K562 (cell line): Measurements from ENCODE around the gene PMPCB. TPM values are rescaled to one million over a fixed set of nuclear protein-coding genes. Genes with fewer than 3 reads are reported as not detected.

ENCODE experiments used
- ADNP ChIP-seq: fragments of 200-800 bp; sonication (Bioruptor generic); IDR thresholded peaks from 2 replicates; pipeline ENCODE4 v1.6.1; 2016; ENCODE audit warnings: missing genetic modification characterization, missing compliant biosample characterization
- CBFA2T3 ChIP-seq: fragments of 450-650 bp; IDR thresholded peaks from 2 replicates; pipeline ENCODE4 v1.6.1; 2017
- CHCHD3 ChIP-seq: fragments of 250-450 bp; sonication (Bioruptor Pico); IDR thresholded peaks from 2 replicates; pipeline ENCODE4 v2.1.2; 2022; ENCODE audit warnings: mild to moderate bottlenecking
- DPF2 ChIP-seq: fragments of 450-650 bp; IDR thresholded peaks from 2 replicates; pipeline ENCODE4 v1.6.1; 2016
- E4F1 ChIP-seq: fragments of 250-450 bp; sonication (Bioruptor Pico); IDR thresholded peaks from 2 replicates; pipeline ENCODE4 v1.5.0; 2021; ENCODE audit warnings: mild to moderate bottlenecking, borderline replicate concordance
- HDAC8 ChIP-seq: fragments of 450-650 bp; IDR thresholded peaks from 2 replicates; pipeline ENCODE4 v1.6.1; 2016; ENCODE audit warnings: mild to moderate bottlenecking, missing genetic modification characterization, moderate library complexity, missing compliant biosample characterization
- HNRNPH1 ChIP-seq: fragments of 200-400 bp; formaldehyde crosslinking; optimal IDR thresholded peaks from 2 replicates; pipeline ENCODE3; 2017; ENCODE audit warnings: low read depth, mild to moderate bottlenecking, low read length, moderate library complexity
- KAT7 ChIP-seq: sonication (generic); formaldehyde crosslinking; IDR thresholded peaks from 2 replicates; pipeline ENCODE4 v1.8.0; 2022; ENCODE audit warnings: missing genetic modification reagents, mild to moderate bottlenecking, borderline replicate concordance
- MCM7 ChIP-seq, 2 experiments: fragments of 450-650 bp; IDR thresholded peaks; 2 replicates each; pipeline ENCODE4 v1.6.1; 2016 to 2018
- MYBL2 ChIP-seq, 2 experiments: fragments of 450-650 bp in 1 of 2; sonication (generic) in 1 of 2; formaldehyde crosslinking in 1 of 2; IDR thresholded peaks; 2 replicates each; pipeline versions ENCODE4 v1.6.1 to v1.8.1; 2017 to 2022; ENCODE audit warnings: borderline replicate concordance in 1 of 2, inconsistent platforms in 1 of 2, low read depth in 1 of 2, mild to moderate bottlenecking in 1 of 2, missing genetic modification reagents in 1 of 2, moderate library complexity in 1 of 2
- NFIC ChIP-seq: fragments of 450-650 bp; IDR thresholded peaks from 2 replicates; pipeline ENCODE4 v1.6.1; 2017; ENCODE audit warnings: mild to moderate bottlenecking, inconsistent platforms
- NFIX ChIP-seq: fragments of 250-450 bp; sonication (Bioruptor Pico); IDR thresholded peaks from 2 replicates; pipeline ENCODE4 v1.4.0; 2020; ENCODE audit warnings: low read depth, mild to moderate bottlenecking, moderate library complexity
- NR2F6 ChIP-seq: fragments of 450-650 bp; formaldehyde crosslinking; IDR thresholded peaks from 2 replicates; pipeline ENCODE4 v1.4.0; 2020; ENCODE audit warnings: mild to moderate bottlenecking
- PHB ChIP-seq: fragments of 250-450 bp; sonication (Bioruptor Pico); IDR thresholded peaks from 2 replicates; pipeline ENCODE4 v1.5.0; 2021
- RBM17 ChIP-seq: fragments of 200-400 bp; formaldehyde crosslinking; IDR thresholded peaks from 2 replicates; pipeline ENCODE4 v1.6.1; 2017; ENCODE audit warnings: low read depth, mild to moderate bottlenecking, low read length, borderline replicate concordance
- RNF2 ChIP-seq: sonication (generic); IDR thresholded peaks from 2 replicates; pipeline ENCODE4 v1.6.1; 2016
- ZC3H8 ChIP-seq: fragments of 450-650 bp; IDR thresholded peaks from 2 replicates; pipeline ENCODE4 v1.6.1; 2017
- ZFP91 ChIP-seq: sonication (generic); formaldehyde crosslinking; IDR thresholded peaks from 2 replicates; pipeline ENCODE4 v1.8.0; 2022; ENCODE audit warnings: mild to moderate bottlenecking, missing genetic modification reagents
- ZNF133 ChIP-seq: fragments of 250-450 bp; sonication (Bioruptor Pico); IDR thresholded peaks from 2 replicates; pipeline ENCODE4 v1.4.0; 2020; ENCODE audit warnings: mild to moderate bottlenecking
- ZNF277 ChIP-seq: fragments of 250-450 bp; sonication (Bioruptor Pico); IDR thresholded peaks from 2 replicates; pipeline ENCODE4 v1.8.0; 2022; ENCODE audit warnings: inconsistent platforms, mild to moderate bottlenecking, moderate library complexity, borderline replicate concordance
- ZNF384 ChIP-seq: IDR thresholded peaks from 2 replicates; pipeline ENCODE4 v1.6.1; 2012; ENCODE audit warnings: low read depth, low read length, improper control_type of control experiment
- polyA plus RNA-seq, 8 experiments: library from polyadenylated mRNA; depleted of rRNA in 4 of 8; stranded (reverse) in 5 of 8; unstranded in 3 of 8; fragments of >200 nt; fragmentation: Nextera tagmentation in 2 of 8; fragmentation: Illumina TruSeq in 1 of 8; extraction: Ambion mirVana in 2 of 8; extraction: Trizol in 1 of 8; gene quantifications; 2 replicates each; pipeline versions ENCODE4 v1.2.1 to v1.2.3, GENCODE V29; 2011 to 2014; ENCODE audit warnings: inconsistent platforms in 1 of 8, missing spikeins in 1 of 8
- total RNA-seq, 7 experiments: library from RNA; depleted of rRNA in 6 of 7; stranded (reverse); fragments of >200 nt in 6 of 7; fragmentation: Illumina TruSeq in 2 of 7; extraction: Trizol in 2 of 7; gene quantifications; 2 replicates each; pipeline versions ENCODE4 v1.2.1 to v1.2.3, GENCODE V29; 2011 to 2021; ENCODE audit warnings: low replicate concordance in 1 of 7
- TF ChIP-seq, protein P1 (sequence below): fragments of 450-650 bp; IDR thresholded peaks from 2 replicates; pipeline ENCODE4 v1.7.1; 2018; ENCODE audit warnings: mild to moderate bottlenecking, low read depth; ENCODE audit not compliant: partially characterized antibody

Gene PMPCB
- total and polyA plus RNA-seq, 9 of the 15 experiments (the other 6 are each of a cell fraction or from before 2014, with no cell fraction given) = 61.2 to 209 (median 105) TPM

DNA sequence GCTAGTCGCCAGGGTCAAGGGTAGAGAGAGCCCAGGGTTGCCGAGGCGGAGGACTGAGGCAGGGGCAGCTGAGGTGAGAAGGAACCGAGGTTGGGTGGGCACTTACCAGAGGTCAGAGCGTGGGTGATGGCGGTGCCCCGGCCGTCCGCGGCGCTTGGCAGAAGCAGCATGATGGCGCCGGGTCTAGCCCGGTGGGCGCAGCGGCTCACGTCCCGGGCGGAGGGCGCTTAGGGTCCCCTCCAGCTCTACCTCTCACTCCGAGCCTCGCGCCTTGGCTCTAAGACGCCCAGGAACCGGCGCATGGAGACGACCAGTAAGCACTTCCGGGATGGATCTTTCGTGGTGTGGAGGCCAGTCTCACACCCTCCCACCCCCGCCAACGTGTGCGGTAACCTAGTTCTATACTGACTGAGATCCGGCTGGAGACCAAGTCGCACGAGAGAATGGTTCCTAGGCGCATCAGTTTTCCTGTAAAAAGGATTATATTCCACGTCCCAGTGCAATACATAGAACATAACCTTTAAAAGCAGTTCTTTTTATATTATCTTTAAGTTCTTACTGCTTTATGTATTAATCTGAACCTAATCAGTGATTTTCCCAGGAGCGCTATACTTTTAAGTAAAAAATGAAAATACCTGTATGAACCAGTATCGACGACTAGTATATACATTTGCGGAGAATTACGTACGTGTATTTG lies 47.4 kb downstream of the PMPCB start, which contains the start of gene DNAJC2 (continued):
- TF ChIP-seq, protein P1, sequence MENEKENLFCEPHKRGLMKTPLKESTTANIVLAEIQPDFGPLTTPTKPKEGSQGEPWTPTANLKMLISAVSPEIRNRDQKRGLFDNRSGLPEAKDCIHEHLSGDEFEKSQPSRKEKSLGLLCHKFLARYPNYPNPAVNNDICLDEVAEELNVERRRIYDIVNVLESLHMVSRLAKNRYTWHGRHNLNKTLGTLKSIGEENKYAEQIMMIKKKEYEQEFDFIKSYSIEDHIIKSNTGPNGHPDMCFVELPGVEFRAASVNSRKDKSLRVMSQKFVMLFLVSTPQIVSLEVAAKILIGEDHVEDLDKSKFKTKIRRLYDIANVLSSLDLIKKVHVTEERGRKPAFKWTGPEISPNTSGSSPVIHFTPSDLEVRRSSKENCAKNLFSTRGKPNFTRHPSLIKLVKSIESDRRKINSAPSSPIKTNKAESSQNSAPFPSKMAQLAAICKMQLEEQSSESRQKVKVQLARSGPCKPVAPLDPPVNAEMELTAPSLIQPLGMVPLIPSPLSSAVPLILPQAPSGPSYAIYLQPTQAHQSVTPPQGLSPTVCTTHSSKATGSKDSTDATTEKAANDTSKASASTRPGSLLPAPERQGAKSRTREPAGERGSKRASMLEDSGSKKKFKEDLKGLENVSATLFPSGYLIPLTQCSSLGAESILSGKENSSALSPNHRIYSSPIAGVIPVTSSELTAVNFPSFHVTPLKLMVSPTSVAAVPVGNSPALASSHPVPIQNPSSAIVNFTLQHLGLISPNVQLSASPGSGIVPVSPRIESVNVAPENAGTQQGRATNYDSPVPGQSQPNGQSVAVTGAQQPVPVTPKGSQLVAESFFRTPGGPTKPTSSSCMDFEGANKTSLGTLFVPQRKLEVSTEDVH = peak; percentile 81
- no peak for TF ChIP-seq ZC3H8
- TF ChIP-seq ZFP91 (CRISPR knock-in tag) = no peak; the same call in 1 of the 2 replicates
- TF ChIP-seq HDAC8 (tag) = no peak; the same call in 1 of the 2 replicates
- no peak for TF ChIP-seq KAT7 (CRISPR knock-in tag)
- TF ChIP-seq NFIC = peak; percentile 63
- no peak for TF ChIP-seq RBM17
- TF ChIP-seq PHB = no peak
- TF ChIP-seq ZNF133 (CRISPR knock-in tag) = no peak
- peak; percentile 34; the same call in 1 of the 2 replicates for TF ChIP-seq ZNF384
- TF ChIP-seq E4F1 (CRISPR knock-in tag) = no peak
- TF ChIP-seq MCM7 (IDR thresholded peaks at IDR 0.05) = no peak
- TF ChIP-seq HNRNPH1 = no peak
- TF ChIP-seq MYBL2 (IDR thresholded peaks at IDR 0.05; ENCODE audit: low read depth) = peak; percentile 45
- TF ChIP-seq MYBL2 (CRISPR knock-in tag; IDR thresholded peaks at IDR 0.05; ENCODE audit: borderline replicate concordance) = no peak
- TF ChIP-seq ADNP (tag) = no peak
- TF ChIP-seq NFIX = no peak
- peak; percentile 96 for TF ChIP-seq RNF2
- no peak for TF ChIP-seq ZNF277 (CRISPR knock-in tag)
- TF ChIP-seq DPF2 = 0 out of 2 replicates have a peak, but pooled peaks have one; percentile 37
- TF ChIP-seq CHCHD3 (CRISPR knock-in tag) = peak; percentile 41; the same call in 1 of the 2 replicates
- TF ChIP-seq NR2F6 (CRISPR knock-in tag) = no peak
- TF ChIP-seq CBFA2T3 = no peak
